AG09309 (cell line): Measurements from ENCODE around the gene RNU2-1.
A peak's percentile ranks its signal among the peaks of the same experiment; 100 is the strongest.

Experiments
- DNase-seq: peaks from one replicate; pipeline ENCODE4 v3.0.0-alpha.2; 2010; ENCODE audit warnings: low read depth
- H3K4me3 ChIP-seq: 2 replicates; pipeline ENCODE4 v1.5.1; 2011; ENCODE audit warnings: mild to moderate bottlenecking, low read depth, low read length, moderate library complexity; ENCODE audit not compliant: control insufficient read depth
- CTCF ChIP-seq: IDR thresholded peaks from 2 replicates; pipeline ENCODE4 v1.5.1; 2011; ENCODE audit warnings: mild to moderate bottlenecking, low read depth, low read length, inconsistent platforms; ENCODE audit not compliant: insufficient read depth, control insufficient read depth; ENCODE audit errors: missing control alignments

RNU2-1 gene

GRCh38 chr17:43216369-43216761 is 17.4 kb downstream of the RNU2-1 start:
- TF ChIP-seq CTCF: no peak
- DNase-seq: no peak
- H3K4me3 ChIP-seq: no peak overlapping the region

- no peak overlapping the region for H3K4me3 ChIP-seq
- no peak for TF ChIP-seq CTCF
- DNase-seq: no peak
Observed at GRCh38 chr17:43215341-43215740, 18.4 kb downstream of the RNU2-1 start.

- no peak overlapping the region for H3K4me3 ChIP-seq
- TF ChIP-seq CTCF: no peak
- no peak for DNase-seq
Observed at GRCh38 chr17:43213545-43213944, 20.2 kb downstream of the RNU2-1 start.

GRCh38 chr17:43212641-43213490 is 20.9 kb downstream of the RNU2-1 start:
- H3K4me3 ChIP-seq: peak overlapping the region; percentile 72
- no peak for DNase-seq
- no peak for TF ChIP-seq CTCF

GRCh38 chr17:43211480-43212402 is 22.0 kb downstream of the RNU2-1 start, which contains the start of gene TMEM106A:
Gene TMEM106A (plus strand): TSS chr17:43211875. CDS start chr17:43213042, 1,167 bp downstream.
- peak within 1 kb of the TSS; percentile 72 for H3K4me3 ChIP-seq
- DNase-seq: peak; percentile 61
- peak; percentile 41 for TF ChIP-seq CTCF

- DNase-seq: no peak
- peak overlapping the region; percentile 72 for H3K4me3 ChIP-seq
- no peak for TF ChIP-seq CTCF
Observed at GRCh38 chr17:43211123-43211479, 22.7 kb downstream of the RNU2-1 start.
